HepG2 (cell line): Measurements from ENCODE around the gene MRPL43. TPM values are rescaled to one million over a fixed set of nuclear protein-coding genes. Genes with fewer than 3 reads are reported as not detected.

ENCODE experiments used
- BRD4 ChIP-seq: sonication (generic); formaldehyde crosslinking; IDR thresholded peaks from 2 replicates; pipeline ENCODE4 v1.4.0; 2020; ENCODE audit warnings: missing genetic modification reagents
- CC2D1A ChIP-seq: sonication (generic); formaldehyde crosslinking; IDR thresholded peaks from 2 replicates; pipeline ENCODE4 v1.8.1; 2023; ENCODE audit warnings: mild to moderate bottlenecking, missing genetic modification reagents
- DR1 ChIP-seq: sonication (generic); formaldehyde crosslinking; IDR thresholded peaks from 2 replicates; pipeline ENCODE4 v1.8.0; 2021; ENCODE audit warnings: mild to moderate bottlenecking, missing genetic modification reagents, inconsistent platforms
- E2F2 ChIP-seq: sonication (generic); formaldehyde crosslinking; IDR thresholded peaks from 2 replicates; pipeline ENCODE4 v1.4.0; 2020; ENCODE audit warnings: missing genetic modification reagents, borderline replicate concordance
- FUBP1 ChIP-seq: sonication (generic); formaldehyde crosslinking; IDR thresholded peaks from 2 replicates; pipeline ENCODE4 v1.5.1; 2020; ENCODE audit warnings: missing genetic modification reagents, mild to moderate bottlenecking, borderline replicate concordance
- GFI1 ChIP-seq: sonication (generic); formaldehyde crosslinking; IDR thresholded peaks from 2 replicates; pipeline ENCODE4 v1.5.0; 2020; ENCODE audit warnings: missing genetic modification reagents, mild to moderate bottlenecking, borderline replicate concordance
- KLF12 ChIP-seq: sonication (generic); formaldehyde crosslinking; IDR thresholded peaks from 2 replicates; pipeline ENCODE4 v1.4.0; 2020; ENCODE audit warnings: missing genetic modification reagents, borderline replicate concordance
- MXD1 ChIP-seq: sonication (generic); formaldehyde crosslinking; IDR thresholded peaks from 2 replicates; pipeline ENCODE4 v1.4.0; 2020; ENCODE audit warnings: mild to moderate bottlenecking, missing genetic modification reagents
- MXD4 ChIP-seq: IDR thresholded peaks from 2 replicates; pipeline ENCODE4 v1.6.1; 2016; ENCODE audit warnings: mild to moderate bottlenecking, missing biosample characterization, missing genetic modification reagents
- NR1H2 ChIP-seq: sonication (generic); formaldehyde crosslinking; IDR thresholded peaks from 2 replicates; pipeline ENCODE4 v1.8.1; 2022; ENCODE audit warnings: low read depth, missing genetic modification reagents, borderline replicate concordance
- POGZ ChIP-seq: sonication (generic); formaldehyde crosslinking; IDR thresholded peaks from 2 replicates; pipeline ENCODE4 v1.4.0; 2020; ENCODE audit warnings: mild to moderate bottlenecking, missing genetic modification reagents
- RNF2 ChIP-seq: fragments of 450-650 bp; conservative IDR thresholded peaks from 2 replicates; pipeline ENCODE4 v1.6.1; 2016; ENCODE audit warnings: low read depth
- TOPORS ChIP-seq: sonication (generic); formaldehyde crosslinking; IDR thresholded peaks from 2 replicates; pipeline ENCODE4 v1.8.0; 2023; ENCODE audit warnings: mild to moderate bottlenecking, missing genetic modification reagents
- U2AF2 ChIP-seq: fragments of 200-400 bp; formaldehyde crosslinking; IDR thresholded peaks from 2 replicates; pipeline ENCODE4 v1.6.1; 2017; ENCODE audit warnings: low read depth, mild to moderate bottlenecking, low read length
- YY1 ChIP-seq: IDR thresholded peaks from 2 replicates; pipeline ENCODE4 v1.6.1; 2011; ENCODE audit warnings: low read length, low read depth, moderate library complexity, mild to moderate bottlenecking; ENCODE audit not compliant: insufficient read depth, insufficient replicate concordance
- ZNF180 ChIP-seq: sonication (generic); formaldehyde crosslinking; IDR thresholded peaks from 2 replicates; pipeline ENCODE4 v1.4.0; 2020; ENCODE audit warnings: low read depth, missing genetic modification reagents, borderline replicate concordance
- ZNF3 ChIP-seq: IDR thresholded peaks from 2 replicates; pipeline ENCODE4 v1.7.0; 2017; ENCODE audit warnings: inconsistent platforms
- ZNF367 ChIP-seq: sonication (generic); formaldehyde crosslinking; IDR thresholded peaks from 2 replicates; pipeline ENCODE4 v1.4.0; 2020; ENCODE audit warnings: missing genetic modification reagents, borderline replicate concordance
- ZNF747 ChIP-seq: sonication (generic); formaldehyde crosslinking; IDR thresholded peaks from 2 replicates; pipeline ENCODE4 v1.8.1; 2023; ENCODE audit warnings: missing genetic modification reagents, mild to moderate bottlenecking, borderline replicate concordance
- ZNF780A ChIP-seq: sonication (generic); formaldehyde crosslinking; IDR thresholded peaks from 2 replicates; pipeline ENCODE4 v1.8.0; 2022; ENCODE audit warnings: mild to moderate bottlenecking, missing genetic modification reagents, moderate library complexity
- polyA plus RNA-seq, 8 experiments: library from polyadenylated mRNA; depleted of rRNA in 3 of 8; stranded (reverse) in 7 of 8; unstranded in 1 of 8; fragments of >200 nt; fragmentation: Illumina TruSeq in 4 of 8; extraction: Trizol in 4 of 8; gene quantifications; 2 replicates each; pipeline versions ENCODE4 v1.2.1 to v1.2.3, GENCODE V29; 2011 to 2016; ENCODE audit warnings: low read depth in 4 of 8, missing spikeins in 1 of 8, mixed read lengths in 1 of 8; ENCODE audit not compliant: insufficient read depth in 1 of 8
- total RNA-seq, 5 experiments: library from RNA; depleted of rRNA; stranded (reverse); fragments of >200 nt; fragmentation: Illumina TruSeq; extraction: Trizol; gene quantifications; 2 replicates each; pipeline ENCODE4 v1.2.3, GENCODE V29; 2016; ENCODE audit warnings: low read depth in 1 of 5
- TF ChIP-seq, protein P1 (sequence below): sonication (generic); formaldehyde crosslinking; IDR thresholded peaks from 2 replicates; pipeline ENCODE4 v1.8.1; 2023; ENCODE audit warnings: mild to moderate bottlenecking, inconsistent platforms, moderate library complexity, missing genetic modification reagents, borderline replicate concordance
- TF ChIP-seq, protein P2 (sequence below): sonication (generic); formaldehyde crosslinking; IDR thresholded peaks from 2 replicates; pipeline ENCODE4 v1.8.1; 2022; ENCODE audit warnings: low read depth, mild to moderate bottlenecking, missing genetic modification reagents

Gene MRPL43
- total and polyA plus RNA-seq, 2 of the 13 experiments (the other 11 are each of a cell fraction or from before 2014, with no cell fraction given), result 71.0 to 73.7 TPM

GRCh38 chr10:101018600-101019439 lies 31.5 kb upstream of the MRPL43 start (continued):
- TF ChIP-seq, protein P1, sequence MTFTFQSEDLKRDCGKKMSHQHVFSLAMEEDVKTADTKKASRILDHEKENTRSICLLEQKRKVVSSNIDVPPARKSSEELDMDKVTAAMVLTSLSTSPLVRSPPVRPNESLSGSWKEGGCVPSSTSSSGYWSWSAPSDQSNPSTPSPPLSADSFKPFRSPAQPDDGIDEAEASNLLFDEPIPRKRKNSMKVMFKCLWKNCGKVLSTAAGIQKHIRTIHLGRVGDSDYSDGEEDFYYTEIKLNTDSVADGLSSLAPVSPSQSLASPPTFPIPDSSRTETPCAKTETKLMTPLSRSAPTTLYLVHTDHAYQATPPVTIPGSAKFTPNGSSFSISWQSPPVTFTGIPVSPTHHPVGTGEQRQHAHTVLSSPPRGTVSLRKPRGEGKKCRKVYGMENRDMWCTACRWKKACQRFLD (CRISPR knock-in tag), result no peak
- TF ChIP-seq ZNF780A (CRISPR knock-in tag) (no peak), NR1H2 (CRISPR knock-in tag) (no peak), RNF2 (peak; percentile 70; the same call in 1 of the 2 replicates), BRD4 (CRISPR knock-in tag) (no peak), MXD1 (CRISPR knock-in tag) (peak; percentile 80), ZNF367 (CRISPR knock-in tag) (no peak), TOPORS (0 out of 2 replicates have a peak, but pooled peaks have one; percentile 36), ZNF747 (CRISPR knock-in tag) (peak; percentile 32; the same call in 1 of the 2 replicates), ZNF3 (CRISPR knock-in tag) (no peak), YY1 (peak; percentile 55), DR1 (CRISPR knock-in tag) (peak; percentile 16; the same call in 1 of the 2 replicates), ZNF180 (no peak), GFI1 (no peak), U2AF2 (no peak), MXD4 (CRISPR knock-in tag) (peak; percentile 74; the same call in 1 of the 2 replicates), E2F2 (no peak), KLF12 (CRISPR knock-in tag) (no peak), CC2D1A (CRISPR knock-in tag) (no peak), FUBP1 (CRISPR knock-in tag) (no peak), POGZ (peak; percentile 50)
- TF ChIP-seq, protein P2, sequence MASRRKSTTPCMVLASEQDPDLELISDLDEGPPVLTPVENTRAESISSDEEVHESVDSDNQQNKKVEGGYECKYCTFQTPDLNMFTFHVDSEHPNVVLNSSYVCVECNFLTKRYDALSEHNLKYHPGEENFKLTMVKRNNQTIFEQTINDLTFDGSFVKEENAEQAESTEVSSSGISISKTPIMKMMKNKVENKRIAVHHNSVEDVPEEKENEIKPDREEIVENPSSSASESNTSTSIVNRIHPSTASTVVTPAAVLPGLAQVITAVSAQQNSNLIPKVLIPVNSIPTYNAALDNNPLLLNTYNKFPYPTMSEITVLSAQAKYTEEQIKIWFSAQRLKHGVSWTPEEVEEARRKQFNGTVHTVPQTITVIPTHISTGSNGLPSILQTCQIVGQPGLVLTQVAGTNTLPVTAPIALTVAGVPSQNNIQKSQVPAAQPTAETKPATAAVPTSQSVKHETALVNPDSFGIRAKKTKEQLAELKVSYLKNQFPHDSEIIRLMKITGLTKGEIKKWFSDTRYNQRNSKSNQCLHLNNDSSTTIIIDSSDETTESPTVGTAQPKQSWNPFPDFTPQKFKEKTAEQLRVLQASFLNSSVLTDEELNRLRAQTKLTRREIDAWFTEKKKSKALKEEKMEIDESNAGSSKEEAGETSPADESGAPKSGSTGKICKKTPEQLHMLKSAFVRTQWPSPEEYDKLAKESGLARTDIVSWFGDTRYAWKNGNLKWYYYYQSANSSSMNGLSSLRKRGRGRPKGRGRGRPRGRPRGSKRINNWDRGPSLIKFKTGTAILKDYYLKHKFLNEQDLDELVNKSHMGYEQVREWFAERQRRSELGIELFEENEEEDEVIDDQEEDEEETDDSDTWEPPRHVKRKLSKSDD (CRISPR knock-in tag), result no peak; the same call in none of the 2 replicates
